Right atrium auricular region (tissue), 2 donors: ENCODE measurements around the gene AQP6. TPM values are rescaled to one million over a fixed set of nuclear protein-coding genes. Genes with fewer than 3 reads are reported as not detected.

Experiments
- DNase-seq: peaks from one replicate; pipeline ENCODE4 v3.0.0-alpha.2; 2019; ENCODE audit warnings: low spot score
- H3K27ac ChIP-seq, 2 donors: fragments of 200-600 bp; sonication (generic); 1 replicate in 1 of 2; 2 replicates in 1 of 2; pipeline ENCODE4 v1.5.1; 2016 to 2019
- H3K27me3 ChIP-seq, 2 donors: fragments of 200-600 bp; sonication (generic); one replicate each; pipeline versions ENCODE4 v1.5.1 to v1.6.0; 2017 to 2019
- H3K36me3 ChIP-seq: fragments of 200-600 bp; sonication (generic); one replicate; pipeline ENCODE4 v1.5.1; 2016
- H3K4me1 ChIP-seq, 2 donors: fragments of 200-600 bp; sonication (generic); one replicate each; pipeline versions ENCODE4 v1.5.1 to v1.6.0; 2017 to 2019
- H3K4me3 ChIP-seq, 2 donors: fragments of 200-600 bp; sonication (generic); 1 replicate in 1 of 2; 2 replicates in 1 of 2; pipeline ENCODE4 v1.5.1; 2017 to 2019; ENCODE audit warnings: mild to moderate bottlenecking in 1 of 2, moderate library complexity in 1 of 2
- H3K9me3 ChIP-seq, 2 donors: fragments of 200-600 bp; sonication (generic); one replicate each; pipeline ENCODE4 v1.5.1; 2019
- CTCF ChIP-seq, 2 donors: fragments of 200-600 bp; sonication (generic); IDR thresholded peaks; one replicate each; pipeline ENCODE4 v1.5.1; 2019; ENCODE audit warnings: antibody characterized with exemption in 2 of 2
- total RNA-seq, 2 donors: library from RNA; depleted of rRNA; stranded (reverse); fragments of >200 nt; gene quantifications; one replicate each; pipeline ENCODE4 v1.1.0, GENCODE V29; 2016

The AQP6 gene
- total RNA-seq, 2 donors from 2014 or later = 0.08 TPM; not detected in 1

DNA sequence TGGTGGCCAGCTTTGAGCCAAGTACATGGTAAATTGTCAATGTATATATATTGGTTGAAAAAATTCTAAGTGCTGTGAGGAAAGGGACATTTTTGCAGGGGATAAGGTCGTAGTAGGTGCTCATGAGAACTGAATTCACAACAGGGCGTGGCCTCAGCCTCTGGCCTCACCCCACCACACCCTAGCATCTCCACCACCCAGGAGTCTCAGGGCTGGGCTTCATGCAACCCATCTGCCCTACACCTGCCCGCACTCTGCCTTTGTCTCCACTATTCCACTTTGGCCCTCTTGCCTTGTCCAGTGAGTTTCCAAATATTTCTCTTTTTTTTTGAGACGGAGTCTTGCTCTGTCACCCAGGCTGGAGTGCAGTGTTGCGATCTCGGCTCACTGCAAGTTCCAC is 44.3 kb upstream of the AQP6 start:
- no peaks in the 10 kb centered on the region for H3K4me1 ChIP-seq
- no peak for DNase-seq
- TF ChIP-seq CTCF (IDR thresholded peaks at IDR 0.05) = no peak
- no peak overlapping the region for H3K4me3 ChIP-seq
- no peak overlapping the region for H3K27ac ChIP-seq
- no peaks in the 10 kb centered on the region for H3K27me3 ChIP-seq
- H3K36me3 ChIP-seq = no peaks in the 10 kb centered on the region
- H3K9me3 ChIP-seq = no peaks in the 10 kb centered on the region

- Histone ChIP-seq H3K27me3 (no peaks in the 10 kb centered on the region), H3K36me3 (no peaks in the 10 kb centered on the region), H3K27ac (no peak overlapping the region), H3K4me1 (no peaks in the 10 kb centered on the region), H3K4me3 (no peak overlapping the region), H3K9me3 (no peaks in the 10 kb centered on the region)
- no peak for TF ChIP-seq CTCF (IDR thresholded peaks at IDR 0.05)
- no peak for DNase-seq
These were observed 43.2 kb upstream of the AQP6 start for GRCh38 chr12:49929581-49929980.

DNA sequence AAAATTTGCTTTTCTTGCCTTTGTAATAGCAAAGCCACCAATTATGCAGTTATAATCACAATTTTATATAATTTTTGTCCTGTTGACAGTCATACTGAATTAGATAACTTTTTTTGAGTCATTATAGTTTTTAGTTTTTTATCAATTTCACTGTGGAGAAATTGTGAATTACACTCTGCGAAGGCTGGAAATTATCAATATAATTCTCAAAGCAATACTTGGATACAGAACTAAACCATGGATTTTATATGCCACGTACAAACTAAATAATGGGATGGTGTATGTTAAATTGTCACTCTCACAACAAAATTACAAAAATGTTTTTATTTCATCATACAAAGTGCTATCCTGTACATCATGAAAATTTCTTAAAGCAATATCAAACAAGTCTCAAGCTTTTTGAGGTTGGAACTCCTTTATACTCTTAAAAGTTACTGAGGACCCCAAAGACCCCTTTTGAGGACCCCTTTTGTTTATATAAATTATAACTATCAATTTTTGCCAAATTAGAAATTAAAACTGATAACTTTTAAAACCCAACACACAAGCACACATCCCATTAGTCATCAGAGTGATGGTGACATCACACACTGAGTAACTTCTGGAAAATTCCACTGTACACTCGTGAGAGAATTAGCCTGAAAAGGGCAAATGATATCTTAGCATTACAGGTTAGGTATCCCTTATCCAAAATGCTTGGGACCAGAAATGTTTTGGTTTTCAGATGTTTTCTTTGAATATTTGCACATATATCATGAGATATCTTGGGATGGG is 42.0 kb upstream of the AQP6 start:
- H3K4me1 ChIP-seq = no peaks in the 10 kb centered on the region
- no peaks in the 10 kb centered on the region for H3K27me3 ChIP-seq
- no peaks in the 10 kb centered on the region for H3K36me3 ChIP-seq
- no peak overlapping the region for H3K27ac ChIP-seq
- no peaks in the 10 kb centered on the region for H3K9me3 ChIP-seq
- DNase-seq = no peak
- H3K4me3 ChIP-seq = no peak overlapping the region
- TF ChIP-seq CTCF (IDR thresholded peaks at IDR 0.05) = no peak

DNA sequence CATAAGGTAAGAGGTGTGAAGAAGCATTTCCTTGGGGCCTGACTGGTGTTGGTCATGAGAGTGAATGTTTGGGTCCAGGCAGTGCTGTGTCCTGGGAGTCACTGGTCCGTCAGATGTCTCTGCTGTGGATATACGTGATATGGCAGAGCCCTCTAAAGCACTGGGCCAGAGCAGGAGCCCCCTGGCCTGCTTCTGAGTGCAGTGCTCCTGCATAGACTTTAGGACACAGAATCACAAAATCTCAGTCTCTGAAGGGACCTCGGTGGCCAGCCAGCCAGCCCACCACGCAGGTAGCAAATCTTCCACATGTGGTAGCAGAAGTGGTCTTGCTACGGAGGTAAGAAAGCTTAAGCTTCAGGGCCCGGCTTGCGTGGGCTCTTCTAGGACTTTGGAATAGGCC is 40.7 kb upstream of the AQP6 start:
- H3K27ac ChIP-seq = no peak overlapping the region

DNA sequence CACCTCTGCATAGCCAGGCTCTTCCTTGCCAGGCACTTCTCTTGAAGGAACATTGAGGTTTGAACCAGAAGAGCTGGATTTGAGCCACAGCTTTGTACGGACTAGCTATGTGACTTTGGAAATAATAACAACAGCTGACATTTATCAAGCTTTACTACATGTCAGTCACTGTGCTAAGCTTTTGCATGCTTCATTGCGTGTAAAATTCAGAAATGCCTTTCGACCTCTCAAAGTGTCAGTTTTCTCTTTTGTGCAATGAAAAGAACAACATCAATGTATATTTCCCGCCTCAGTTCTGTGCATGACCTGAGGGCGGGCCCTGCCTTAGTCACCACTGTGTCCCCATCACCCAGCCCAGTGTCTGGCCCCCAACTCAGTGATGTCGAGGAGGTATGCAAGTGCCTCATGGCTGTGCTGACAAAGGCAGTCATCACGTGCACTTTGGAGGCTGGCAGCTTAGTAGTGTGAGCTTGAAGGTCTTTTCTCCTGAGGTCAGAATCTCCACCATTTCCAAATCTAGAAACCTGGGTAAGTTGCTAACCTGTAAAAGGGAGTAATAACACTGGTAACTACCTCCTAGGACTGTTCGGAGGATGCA is 40.1 kb upstream of the AQP6 start:
- Histone ChIP-seq H3K27me3 (no peaks in the 10 kb centered on the region), H3K27ac (no peak overlapping the region), H3K4me1 (no peaks in the 10 kb centered on the region), H3K36me3 (no peaks in the 10 kb centered on the region), H3K4me3 (no peak overlapping the region), H3K9me3 (no peaks in the 10 kb centered on the region)
- no peak for DNase-seq
- no peak for TF ChIP-seq CTCF (IDR thresholded peaks at IDR 0.05)

More for the DNA sequence above, 40.7 kb upstream of the AQP6 start:
- Histone ChIP-seq H3K27me3 (no peaks in the 10 kb centered on the region), H3K36me3 (no peaks in the 10 kb centered on the region), H3K4me3 (no peak overlapping the region), H3K9me3 (no peaks in the 10 kb centered on the region), H3K4me1 (no peaks in the 10 kb centered on the region)
- DNase-seq = no peak
- TF ChIP-seq CTCF (IDR thresholded peaks at IDR 0.05) = no peak
